Pancreas (tissue), 10 donors: ENCODE results near the gene SELPLG. TPM values are rescaled to one million over a fixed set of nuclear protein-coding genes. Genes with fewer than 3 reads are reported as not detected.

Experiments
- ATAC-seq, 4 donors: fragments of 200-7000 bp; cut with Tn5 transposase; one replicate each; pipeline versions ENCODE4 v1.8.0 to v1.9.1; 2020; ENCODE audit warnings: mild to moderate bottlenecking in 4 of 4, moderate library complexity in 4 of 4
- DNase-seq, 6 donors: peaks; one replicate each; pipeline ENCODE4 v3.0.0-alpha.2; 2020
- FAIRE-seq: peaks from 2 replicates; lab custom pipeline; 2012; peaks lifted over from hg19 to GRCh38; lab: Jason Lieb, UNC
- H3K27ac ChIP-seq, 4 donors: fragments of 200-600 bp; sonication (generic); 1 replicate in 3 of 4; 2 replicates in 1 of 4; pipeline versions ENCODE4 v1.5.0 to v1.8.0; 2020
- H3K27me3 ChIP-seq, 4 donors: fragments of 200-600 bp; one replicate each; pipeline ENCODE4 v1.8.0; 2021
- H3K36me3 ChIP-seq, 3 donors: fragments of 200-600 bp; sonication (generic) in 1 of 3; one replicate each; pipeline versions ENCODE4 v1.5.0 to v1.8.0; 2020 to 2021
- H3K4me1 ChIP-seq, 3 donors: fragments of 200-600 bp; one replicate each; pipeline ENCODE4 v1.8.0; 2021
- H3K4me3 ChIP-seq, 4 donors: fragments of 200-600 bp; sonication (generic) in 2 of 4; one replicate each; pipeline versions ENCODE4 v1.5.0 to v1.8.0; 2020 to 2021
- H3K9me3 ChIP-seq, 4 donors: fragments of 200-600 bp; one replicate each; pipeline ENCODE4 v1.8.0; 2021
- CTCF ChIP-seq, 4 donors: fragments of 200-600 bp; sonication (generic) in 3 of 4; IDR thresholded peaks; one replicate each; pipeline versions ENCODE4 v1.5.0 to v1.8.0; 2021; ENCODE audit warnings: antibody characterized with exemption in 4 of 4
- WGBS, 2 donors: extraction: QIAGEN DNeasy Blood & Tissue Kit; methylation state at CpG; one replicate each; pipeline ENCODE4 v1.1.7; 2013; 5-methylcytosine and 5-hydroxymethylcytosine counted together
- intact Hi-C, 3 donors: fragments of 100-400 bp; cut with DNase I; formaldehyde crosslinking; loops; one replicate each; pipeline versions ENCODE4 v1.11.1 to v1.14.2; 2022
- polyA plus RNA-seq, 2 donors: library from polyadenylated mRNA; stranded (reverse); fragments of 200-250 nt; gene quantifications; one replicate each; pipeline ENCODE4 v1.2.3, GENCODE V29; 2013
- total RNA-seq, 6 donors: library from RNA; stranded (reverse); fragmentation: NEBNext Ultra II Directional in 4 of 6; extraction: Animal tissue kit (Norgen Biotek cat#: 25700) in 4 of 6; gene quantifications; one replicate each; pipeline versions ENCODE4 v1.2.1 to v1.2.4, GENCODE V29; 2021 to 2023
- donor health status: healthy with polysubstance abuse.
- donor health status: DM: no; HTN: no; CAD: no; lungs with moderate emphysema.
- donor health status: DM: no; HTN: no; CAD: no.
- donor health status: control.
- donor health status: control.
- donor health status: Bipolar disorder and iron deficiency.
- donor health status: DM: yes; HTN: yes; CAD: no.
- donor health status: DM: no; HTN: no; CAD: no.
- donor health status: DM: no; HTN: no; CAD: no.
- donor health status: DM: yes; HTN: yes; CAD: no.

SELPLG gene
- total and polyA plus RNA-seq, 8 donors = 0.28 to 9.5 (median 1.2) TPM

GRCh38 chr12:108602976-108603704 lies 30.6 kb downstream of the SELPLG start:
- no peak for FAIRE-seq
- Histone ChIP-seq H3K36me3 (no peaks in the 10 kb centered on the region), H3K4me3 (no peak overlapping the region), H3K9me3 (no peaks in the 10 kb centered on the region), H3K27me3 (no peaks in the 10 kb centered on the region), H3K4me1 (no peaks in the 10 kb centered on the region), H3K27ac (no peak overlapping the region)
- TF ChIP-seq CTCF (IDR thresholded peaks at IDR 0.05) = no peak
- intact Hi-C loops = no loop called here
- ATAC-seq = no peak
- 74 to 83% methylated on average over 15 of the region's 15 CpGs for WGBS, 2 donors
- no peak for DNase-seq

- Histone ChIP-seq H3K9me3 (no peaks in the 10 kb centered on the region), H3K36me3 (no peaks in the 10 kb centered on the region), H3K4me3 (no peak overlapping the region), H3K27me3 (no peaks in the 10 kb centered on the region), H3K27ac (no peak overlapping the region), H3K4me1 (no peaks in the 10 kb centered on the region)
- whole genome bisulfite sequencing, 2 donors = 91 to 93% methylated on average over 9 of the region's 9 CpGs
- ATAC-seq (no peak), DNase-seq (peak in 1 of 6 donors; percentile 10), FAIRE-seq (no peak)
- TF ChIP-seq CTCF (IDR thresholded peaks at IDR 0.05) = no peak
- intact Hi-C loops = no loop called here
Measured at GRCh38 chr12:108602209-108602705, 31.4 kb downstream of the SELPLG start.

- DNase-seq (no peak), FAIRE-seq (no peak), ATAC-seq (no peak)
- intact Hi-C loops = no loop called here
- Histone ChIP-seq H3K27ac (no peak overlapping the region), H3K4me1 (no peaks in the 10 kb centered on the region), H3K27me3 (no peaks in the 10 kb centered on the region), H3K36me3 (no peaks in the 10 kb centered on the region), H3K4me3 (no peak overlapping the region), H3K9me3 (no peaks in the 10 kb centered on the region)
- WGBS, 2 donors = 33 to 37% methylated on average over 4 of the region's 4 CpGs
- no peak for TF ChIP-seq CTCF (IDR thresholded peaks at IDR 0.05)
Measured at GRCh38 chr12:108600702-108601007, 33.0 kb downstream of the SELPLG start.

- intact Hi-C loops = no loop called here
- TF ChIP-seq CTCF (IDR thresholded peaks at IDR 0.05) = no peak
- ATAC-seq (no peak), FAIRE-seq (no peak), DNase-seq (no peak)
- 65 to 72% methylated on average over 10 of the region's 10 CpGs for WGBS, 2 donors
- H3K4me3 ChIP-seq = no peak overlapping the region
- no peaks in the 10 kb centered on the region for H3K36me3 ChIP-seq
- H3K27ac ChIP-seq = no peak overlapping the region
- no peaks in the 10 kb centered on the region for H3K9me3 ChIP-seq
- no peaks in the 10 kb centered on the region for H3K4me1 ChIP-seq
- H3K27me3 ChIP-seq = no peaks in the 10 kb centered on the region
Measured at GRCh38 chr12:108599948-108600701, 33.6 kb downstream of the SELPLG start.

GRCh38 chr12:108599541-108599940 lies 34.2 kb downstream of the SELPLG start:
- FAIRE-seq (no peak), DNase-seq (no peak), ATAC-seq (no peak)
- Histone ChIP-seq H3K4me3 (no peak overlapping the region), H3K36me3 (no peaks in the 10 kb centered on the region), H3K9me3 (no peaks in the 10 kb centered on the region), H3K27me3 (no peaks in the 10 kb centered on the region), H3K4me1 (no peaks in the 10 kb centered on the region), H3K27ac (no peak overlapping the region)
- 48 to 49% methylated on average over 6 of the region's 6 CpGs for WGBS, 2 donors
- TF ChIP-seq CTCF (IDR thresholded peaks at IDR 0.05) = no peak
- intact Hi-C loops = no loop called here
